Liver (tissue), 3 donors: Measurements from ENCODE around the gene SCN2B.

Source experiments
- CTCF ChIP-seq: fragments of 150-350 bp; IDR thresholded peaks from 2 replicates; pipeline ENCODE4 v1.5.1; 2017; ENCODE audit warnings: improper control_type of control experiment, low read depth, low read length; ENCODE audit not compliant: missing input control
- EGR1 ChIP-seq, 2 donors: IDR thresholded peaks; 2 replicates each; pipeline ENCODE4 v1.6.1; 2016 to 2018; ENCODE audit warnings: antibody characterized with exemption in 2 of 2, low read depth in 2 of 2
- FOXA1 ChIP-seq: IDR thresholded peaks from 2 replicates; pipeline ENCODE4 v1.6.1; 2016; ENCODE audit warnings: antibody characterized with exemption
- GABPA ChIP-seq, 2 donors: IDR thresholded peaks in 1 of 2; conservative IDR thresholded peaks in 1 of 2; 2 replicates each; pipeline ENCODE4 v1.6.1; 2016; ENCODE audit warnings: antibody characterized with exemption in 2 of 2, mild to moderate bottlenecking in 1 of 2, moderate library complexity in 1 of 2
- RAD21 ChIP-seq, 2 donors: IDR thresholded peaks; 2 replicates each; pipeline ENCODE4 v1.6.1; 2016; ENCODE audit warnings: antibody characterized with exemption in 2 of 2, mild to moderate bottlenecking in 2 of 2
- SP1 ChIP-seq: IDR thresholded peaks from 2 replicates; pipeline ENCODE4 v1.6.1; 2018; ENCODE audit warnings: antibody characterized with exemption, mild to moderate bottlenecking
- TAF1 ChIP-seq: conservative IDR thresholded peaks from 2 replicates; pipeline ENCODE4 v1.6.1; 2016; ENCODE audit warnings: antibody characterized with exemption, mild to moderate bottlenecking
- donor health status: healthy.
- donor health status: healthy.

- TF ChIP-seq CTCF (no peak), FOXA1 (no peak), SP1 (no peak), EGR1 (IDR thresholded peaks at IDR 0.05; ENCODE audit: low read depth in 2 of 2) (no peak), GABPA (IDR thresholded peaks at IDR 0.05 in 1 of 2, conservative IDR thresholded peaks at IDR 0.05 in 1 of 2) (no peak), TAF1 (no peak), RAD21 (IDR thresholded peaks at IDR 0.05) (no peak)
Measured at GRCh38 chr11:118143661-118144185, 32.7 kb downstream of the SCN2B start.
